Kidney (tissue), 14 donors: ENCODE measurements around the gene UGT1A5. TPM values are rescaled to one million over a fixed set of nuclear protein-coding genes. Genes with fewer than 3 reads are reported as not detected.

Experiments
- DNase-seq, 5 donors: peaks; one replicate each; pipeline ENCODE4 v3.0.0-alpha.2; 2013 to 2020
- FAIRE-seq: peaks from 2 replicates; lab custom pipeline; 2012; peaks lifted over from hg19 to GRCh38; lab: Jason Lieb, UNC
- H3K27ac ChIP-seq, 2 donors: one replicate each; pipeline ENCODE4 v1.7.0; 2013; ENCODE audit warnings: low read depth in 2 of 2, low read length in 2 of 2, inconsistent platforms in 1 of 2
- H3K27me3 ChIP-seq: one replicate; pipeline ENCODE4 v1.7.1; 2013; ENCODE audit warnings: low read length, inconsistent platforms; ENCODE audit not compliant: control insufficient read depth, insufficient read depth
- H3K36me3 ChIP-seq, 3 donors: one replicate each; pipeline versions ENCODE4 v1.7.0 to v1.7.1; 2013; ENCODE audit warnings: low read length in 3 of 3, control low read depth in 1 of 3, inconsistent platforms in 1 of 3; ENCODE audit not compliant: insufficient read depth in 3 of 3, control insufficient read depth in 2 of 3
- H3K4me1 ChIP-seq, 3 donors: one replicate each; pipeline versions ENCODE4 v1.7.0 to v1.7.1; 2013; ENCODE audit warnings: low read length in 3 of 3, inconsistent platforms in 1 of 3, low read depth in 1 of 3; ENCODE audit not compliant: control insufficient read depth in 2 of 3, insufficient read depth in 2 of 3
- H3K4me3 ChIP-seq, 3 donors: one replicate each; pipeline versions ENCODE4 v1.7.0 to v1.8.1; 2013; ENCODE audit warnings: low read length in 3 of 3, control low read depth in 1 of 3, inconsistent platforms in 1 of 3
- H3K9ac ChIP-seq, 3 donors: one replicate each; pipeline versions ENCODE4 v1.7.0 to v1.7.1; 2013; ENCODE audit warnings: low read length in 3 of 3, control low read depth in 1 of 3, inconsistent platforms in 1 of 3
- H3K9me3 ChIP-seq, 3 donors: one replicate each; pipeline versions ENCODE4 v1.7.0 to v1.7.1; 2013; ENCODE audit warnings: low read length in 3 of 3, control low read depth in 1 of 3, inconsistent platforms in 1 of 3; ENCODE audit not compliant: control insufficient read depth in 2 of 3, insufficient read depth in 1 of 3
- intact Hi-C: fragments of 100-400 bp; cut with DNase I; formaldehyde crosslinking; loops from one replicate; pipeline ENCODE4 v1.11.1; 2022
- polyA plus RNA-seq: library from polyadenylated mRNA; stranded (reverse); fragments of 350-450 nt; fragmentation: Illumina TruSeq; extraction: RNeasy Lipid Tissue Mini Kit (QIAGEN cat#74804); gene quantifications from one replicate; pipeline ENCODE4 v1.2.3, GENCODE V29; 2014; ENCODE audit warnings: low read depth, low replicate concordance; ENCODE audit not compliant: insufficient read depth
- total RNA-seq: library from RNA; stranded (reverse); fragmentation: NEBNext Ultra II Directional; extraction: Animal tissue kit (Norgen Biotek cat#: 25700); gene quantifications from one replicate; pipeline ENCODE4 v1.2.1, GENCODE V29; 2021
- TF ChIP-seq, protein P1 (sequence below): IDR thresholded peaks from 3 replicates; pipeline ENCODE4 v1.5.1; 2012; ENCODE audit warnings: mild to moderate bottlenecking, moderate library complexity, borderline replicate concordance; ENCODE audit not compliant: insufficient read depth; ENCODE audit errors: extremely low read depth
- donor health status: control.
- donor health status: control.
- donor health status: control.
- donor health status: control.
- donor health status: control.
- donor health status: DM: yes; HTN: yes; CAD: no.
- donor health status: Normal renal cell carcinoma (clear cell type).

Gene UGT1A5
- total and polyA plus RNA-seq, 2 donors from 2014 or later: 2.1 TPM; not detected in 1

DNA sequence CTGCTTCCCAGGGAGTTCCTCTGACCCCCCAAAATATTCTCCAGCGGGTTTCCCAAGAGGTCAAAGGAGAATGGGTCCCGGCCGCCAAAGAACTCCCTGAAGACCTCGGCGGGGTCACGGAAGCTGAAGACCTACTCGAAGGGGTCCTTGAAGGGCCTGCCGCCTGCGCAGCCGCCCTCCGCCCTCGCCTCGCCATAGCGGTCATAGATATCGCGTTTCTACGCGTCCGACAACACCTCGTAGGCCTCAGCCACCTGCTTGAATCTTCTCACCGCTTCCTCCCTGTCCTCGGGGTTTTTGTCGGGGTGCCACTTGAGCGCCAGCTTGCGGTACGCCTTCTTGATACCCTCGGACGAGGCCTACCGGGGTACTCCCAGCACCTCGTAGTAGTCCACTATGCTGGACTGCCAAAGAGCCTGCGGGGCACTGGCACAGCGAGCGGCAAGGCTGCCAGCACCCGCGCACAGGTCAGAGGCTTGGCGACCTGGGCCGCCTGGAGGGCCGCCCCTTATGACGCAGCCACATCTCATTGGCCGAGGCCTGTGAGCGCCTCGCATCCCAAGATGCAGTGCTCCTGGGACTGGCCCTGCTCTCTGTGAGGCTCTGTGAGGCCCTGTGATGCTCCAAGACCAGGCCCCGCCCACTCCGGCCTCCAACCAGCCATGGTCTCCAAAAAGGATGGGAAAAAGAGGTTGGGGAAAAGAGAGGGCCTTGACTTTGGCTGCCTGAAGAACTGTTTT is 42.3 kb downstream of the UGT1A5 start:
- no peak overlapping the region for H3K9ac ChIP-seq
- TF ChIP-seq, protein P1, sequence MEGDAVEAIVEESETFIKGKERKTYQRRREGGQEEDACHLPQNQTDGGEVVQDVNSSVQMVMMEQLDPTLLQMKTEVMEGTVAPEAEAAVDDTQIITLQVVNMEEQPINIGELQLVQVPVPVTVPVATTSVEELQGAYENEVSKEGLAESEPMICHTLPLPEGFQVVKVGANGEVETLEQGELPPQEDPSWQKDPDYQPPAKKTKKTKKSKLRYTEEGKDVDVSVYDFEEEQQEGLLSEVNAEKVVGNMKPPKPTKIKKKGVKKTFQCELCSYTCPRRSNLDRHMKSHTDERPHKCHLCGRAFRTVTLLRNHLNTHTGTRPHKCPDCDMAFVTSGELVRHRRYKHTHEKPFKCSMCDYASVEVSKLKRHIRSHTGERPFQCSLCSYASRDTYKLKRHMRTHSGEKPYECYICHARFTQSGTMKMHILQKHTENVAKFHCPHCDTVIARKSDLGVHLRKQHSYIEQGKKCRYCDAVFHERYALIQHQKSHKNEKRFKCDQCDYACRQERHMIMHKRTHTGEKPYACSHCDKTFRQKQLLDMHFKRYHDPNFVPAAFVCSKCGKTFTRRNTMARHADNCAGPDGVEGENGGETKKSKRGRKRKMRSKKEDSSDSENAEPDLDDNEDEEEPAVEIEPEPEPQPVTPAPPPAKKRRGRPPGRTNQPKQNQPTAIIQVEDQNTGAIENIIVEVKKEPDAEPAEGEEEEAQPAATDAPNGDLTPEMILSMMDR: no peak
- H3K27me3 ChIP-seq: no peaks in the 10 kb centered on the region
- H3K9me3 ChIP-seq: no peaks in the 10 kb centered on the region
- intact Hi-C loops: no loop called here
- no peaks in the 10 kb centered on the region for H3K36me3 ChIP-seq
- peaks cover 0 to 7% (median 2%) of the 10 kb centered on the region in 3 donors for H3K4me1 ChIP-seq
- DNase-seq (no peak), FAIRE-seq (no peak)
- H3K4me3 ChIP-seq: no peak overlapping the region
- H3K27ac ChIP-seq: no peak overlapping the region

GRCh38 chr2:233756429-233757081 is 43.8 kb downstream of the UGT1A5 start:
- H3K36me3 ChIP-seq: no peaks in the 10 kb centered on the region
- no peak overlapping the region for H3K4me3 ChIP-seq
- no peak overlapping the region for H3K9ac ChIP-seq
- no peak for DNase-seq
- no peaks in the 10 kb centered on the region for H3K9me3 ChIP-seq
- no peak overlapping the region for H3K27ac ChIP-seq
- FAIRE-seq: no peak
- H3K27me3 ChIP-seq: no peaks in the 10 kb centered on the region
- intact Hi-C loops: no loop called here
- TF ChIP-seq, protein P1: no peak
- H3K4me1 ChIP-seq: peaks cover 0 to 7% (median 4%) of the 10 kb centered on the region in 3 donors

- H3K4me1 ChIP-seq: peaks cover 0 to 2% (median under 1%) of the 10 kb centered on the region in 3 donors
- no peaks in the 10 kb centered on the region for H3K27me3 ChIP-seq
- no peak overlapping the region for H3K27ac ChIP-seq
- no peak overlapping the region for H3K4me3 ChIP-seq
- no peaks in the 10 kb centered on the region for H3K36me3 ChIP-seq
- DNase-seq (no peak), FAIRE-seq (no peak)
- H3K9ac ChIP-seq: no peak overlapping the region
- intact Hi-C loops: no loop called here
- H3K9me3 ChIP-seq: no peaks in the 10 kb centered on the region
- TF ChIP-seq, protein P1: no peak
Observed at GRCh38 chr2:233758141-233758540, 45.4 kb downstream of the UGT1A5 start.
